Neural progenitor cell (in vitro differentiated cells): ENCODE measurements around the gene ZNF19. TPM values are rescaled to one million over a fixed set of nuclear protein-coding genes. Genes with fewer than 3 reads are reported as not detected.

ENCODE experiments used
- DNase-seq: peaks from one replicate; pipeline ENCODE4 v3.0.0-alpha.2; 2016; ENCODE audit warnings: low spot score
- H2AFZ ChIP-seq: fragments of 200-600 bp; sonication (generic); replicated peaks from 2 replicates; pipeline ENCODE4 v1.6.1; 2016; ENCODE audit warnings: antibody characterized with exemption
- H3F3A ChIP-seq: fragments of 200-600 bp; sonication (generic); 2 replicates; pipeline ENCODE4 v1.6.1; 2016; ENCODE audit warnings: antibody characterized with exemption, low read depth
- H3K27ac ChIP-seq: fragments of 200-600 bp; sonication (generic); 2 replicates; pipeline ENCODE4 v1.5.1; 2016; ENCODE audit warnings: mild to moderate bottlenecking
- H3K27me3 ChIP-seq: fragments of 200-600 bp; sonication (generic); 2 replicates; pipeline ENCODE4 v1.6.1; 2016; ENCODE audit warnings: mild to moderate bottlenecking, moderate library complexity
- H3K36me3 ChIP-seq: fragments of 200-600 bp; sonication (generic); 2 replicates; pipeline ENCODE4 v1.5.1; 2016
- H3K4me1 ChIP-seq: fragments of 200-600 bp; sonication (generic); 2 replicates; pipeline ENCODE4 v1.6.1; 2016; ENCODE audit warnings: mixed run types
- H3K4me2 ChIP-seq: fragments of 200-600 bp; sonication (generic); 2 replicates; pipeline ENCODE4 v1.6.1; 2016
- H3K4me3 ChIP-seq: fragments of 200-600 bp; sonication (generic); 2 replicates; pipeline ENCODE4 v1.5.1; 2016
- H3K79me2 ChIP-seq: fragments of 200-600 bp; sonication (generic); 2 replicates; pipeline ENCODE4 v1.6.1; 2016; ENCODE audit warnings: low read depth
- H3K9ac ChIP-seq: fragments of 200-600 bp; sonication (generic); 2 replicates; pipeline ENCODE4 v1.6.1; 2016
- H3K9me3 ChIP-seq: fragments of 200-600 bp; sonication (generic); 2 replicates; pipeline ENCODE4 v1.5.1; 2016; ENCODE audit warnings: low read depth
- H4K20me1 ChIP-seq: fragments of 200-600 bp; sonication (generic); 2 replicates; pipeline ENCODE4 v1.6.1; 2016; ENCODE audit warnings: low read depth
- H3K27ac Mint-ChIP-seq: 3 replicates; pipeline ENCODE4 v1.8.0; 2021; ENCODE audit warnings: mixed read lengths
- H3K27me3 Mint-ChIP-seq: 2 replicates; pipeline ENCODE4 v1.8.0; 2022; ENCODE audit warnings: low read depth, mild to moderate bottlenecking, inconsistent platforms, moderate library complexity, mixed read lengths; ENCODE audit not compliant: insufficient read depth
- H3K36me3 Mint-ChIP-seq: 3 replicates; pipeline ENCODE4 v1.8.0; 2021; ENCODE audit warnings: mixed read lengths
- H3K4me1 Mint-ChIP-seq: 3 replicates; pipeline ENCODE4 v1.8.0; 2021; ENCODE audit warnings: mixed read lengths
- H3K4me3 Mint-ChIP-seq: 3 replicates; pipeline ENCODE4 v1.8.0; 2021; ENCODE audit warnings: mild to moderate bottlenecking, moderate library complexity, mixed read lengths
- H3K9me3 Mint-ChIP-seq: 3 replicates; pipeline ENCODE4 v1.8.0; 2020; ENCODE audit warnings: mixed read lengths
- CTCF ChIP-seq: fragments of 200-600 bp; sonication (generic); IDR thresholded peaks from 2 replicates; pipeline ENCODE4 v1.5.1; 2017; ENCODE audit warnings: antibody characterized with exemption, mild to moderate bottlenecking
- EZH2 ChIP-seq: fragments of 200-600 bp; sonication (generic); IDR thresholded peaks from 2 replicates; pipeline ENCODE4 v1.6.1; 2017; ENCODE audit warnings: antibody characterized with exemption, mild to moderate bottlenecking, moderate library complexity
- EZH2phosphoT487 ChIP-seq: fragments of 200-600 bp; sonication (generic); IDR thresholded peaks from 2 replicates; pipeline ENCODE4 v1.6.1; 2017; ENCODE audit warnings: antibody characterized with exemption
- total RNA-seq: library from RNA; depleted of rRNA; stranded (reverse); fragments of >200 nt; gene quantifications from 2 replicates; pipeline ENCODE4 v1.2.3, GENCODE V29; 2015; ENCODE audit warnings: low replicate concordance

Gene ZNF19
- total RNA-seq, 1 donor from 2014 or later, result 13.9 TPM

GRCh38 chr16:71473891-71474290 lies 15.2 kb downstream of the ZNF19 start:
- Mint-ChIP-seq H3K36me3 (no peaks in the 10 kb centered on the region), H3K27ac (no peak overlapping the region), H3K4me1 (no peaks in the 10 kb centered on the region), H3K27me3 (no peaks in the 10 kb centered on the region), H3K4me3 (no peak overlapping the region), H3K9me3 (no peaks in the 10 kb centered on the region)
- Histone ChIP-seq H3K4me2 (no peak overlapping the region), H4K20me1 (peaks cover 3% of the 10 kb centered on the region), H3K9me3 (no peaks in the 10 kb centered on the region), H3K79me2 (no peaks in the 10 kb centered on the region), H3K27me3 (no peaks in the 10 kb centered on the region), H3F3A (no peaks in the 10 kb centered on the region), H3K9ac (no peak overlapping the region), H3K4me1 (no peaks in the 10 kb centered on the region), H3K27ac (no peak overlapping the region), H2AFZ (no peak overlapping the region), H3K4me3 (no peak overlapping the region), H3K36me3 (no peaks in the 10 kb centered on the region)
- TF ChIP-seq CTCF (no peak), EZH2 (no peak), EZH2phosphoT487 (no peak)
- no peak for DNase-seq

- H2AFZ ChIP-seq, result no peak overlapping the region
- no peaks in the 10 kb centered on the region for H3F3A ChIP-seq
- no peaks in the 10 kb centered on the region for H3K9me3 ChIP-seq
- no peaks in the 10 kb centered on the region for H3K27me3 Mint-ChIP-seq
- TF ChIP-seq EZH2, result no peak
- no peak for TF ChIP-seq EZH2phosphoT487
- TF ChIP-seq CTCF, result no peak
- H4K20me1 ChIP-seq, result peaks cover 12% of the 10 kb centered on the region
- no peak for DNase-seq
- no peak overlapping the region for H3K9ac ChIP-seq
- H3K4me2 ChIP-seq, result no peak overlapping the region
- no peaks in the 10 kb centered on the region for H3K27me3 ChIP-seq
- H3K4me1 ChIP-seq, result no peaks in the 10 kb centered on the region
- no peaks in the 10 kb centered on the region for H3K36me3 ChIP-seq
- H3K79me2 ChIP-seq, result no peaks in the 10 kb centered on the region
- H3K4me1 Mint-ChIP-seq, result no peaks in the 10 kb centered on the region
- H3K27ac Mint-ChIP-seq, result no peak overlapping the region
- no peak overlapping the region for H3K4me3 ChIP-seq
- H3K9me3 Mint-ChIP-seq, result no peaks in the 10 kb centered on the region
- no peak overlapping the region for H3K27ac ChIP-seq
- no peak overlapping the region for H3K4me3 Mint-ChIP-seq
- no peaks in the 10 kb centered on the region for H3K36me3 Mint-ChIP-seq
Measured at GRCh38 chr16:71472931-71473330, 16.2 kb downstream of the ZNF19 start.

- TF ChIP-seq EZH2phosphoT487 (no peak), EZH2 (no peak), CTCF (no peak)
- Mint-ChIP-seq H3K4me1 (no peaks in the 10 kb centered on the region), H3K36me3 (no peaks in the 10 kb centered on the region), H3K27ac (no peak overlapping the region), H3K9me3 (no peaks in the 10 kb centered on the region), H3K4me3 (no peak overlapping the region), H3K27me3 (no peaks in the 10 kb centered on the region)
- no peak overlapping the region for H3K27ac ChIP-seq
- no peaks in the 10 kb centered on the region for H3K9me3 ChIP-seq
- no peaks in the 10 kb centered on the region for H3K36me3 ChIP-seq
- peaks cover 17% of the 10 kb centered on the region for H4K20me1 ChIP-seq
- no peak for DNase-seq
- H3K9ac ChIP-seq, result no peak overlapping the region
- H3K4me1 ChIP-seq, result no peaks in the 10 kb centered on the region
- no peaks in the 10 kb centered on the region for H3K27me3 ChIP-seq
- H3K4me3 ChIP-seq, result no peak overlapping the region
- no peaks in the 10 kb centered on the region for H3K79me2 ChIP-seq
- H3F3A ChIP-seq, result no peaks in the 10 kb centered on the region
- no peak overlapping the region for H3K4me2 ChIP-seq
- no peak overlapping the region for H2AFZ ChIP-seq
Measured at GRCh38 chr16:71472051-71472450, 17.1 kb downstream of the ZNF19 start.

GRCh38 chr16:71467810-71468209 lies 21.3 kb downstream of the ZNF19 start:
- Histone ChIP-seq H3F3A (no peaks in the 10 kb centered on the region), H3K9ac (no peak overlapping the region), H3K4me3 (no peak overlapping the region), H2AFZ (no peak overlapping the region), H3K27ac (no peak overlapping the region), H4K20me1 (peaks cover 17% of the 10 kb centered on the region), H3K9me3 (no peaks in the 10 kb centered on the region), H3K4me1 (no peaks in the 10 kb centered on the region), H3K27me3 (no peaks in the 10 kb centered on the region), H3K79me2 (no peaks in the 10 kb centered on the region), H3K36me3 (no peaks in the 10 kb centered on the region), H3K4me2 (no peak overlapping the region)
- no peaks in the 10 kb centered on the region for H3K27me3 Mint-ChIP-seq
- H3K36me3 Mint-ChIP-seq, result no peaks in the 10 kb centered on the region
- no peaks in the 10 kb centered on the region for H3K9me3 Mint-ChIP-seq
- DNase-seq, result peak; percentile 85
- TF ChIP-seq EZH2phosphoT487 (no peak), CTCF (no peak), EZH2 (no peak)
- no peak overlapping the region for H3K4me3 Mint-ChIP-seq
- no peak overlapping the region for H3K27ac Mint-ChIP-seq
- H3K4me1 Mint-ChIP-seq, result peaks cover 3% of the 10 kb centered on the region
